SK-N-MC (cell line): ENCODE data around the gene PPP6R3.

Source experiments
- EZH2 ChIP-seq: fragments of 200-600 bp; sonication (generic); IDR thresholded peaks from one replicate; pipeline ENCODE4 v1.6.1; 2017; ENCODE audit warnings: antibody characterized with exemption
- FOXP2 ChIP-seq: optimal IDR thresholded peaks from 2 replicates; pipeline ENCODE3; 2011; ENCODE audit warnings: mild to moderate bottlenecking, moderate library complexity; ENCODE audit not compliant: insufficient read depth; ENCODE audit errors: extremely low read length, control extremely low read depth
- POLR2AphosphoS5 ChIP-seq: IDR thresholded peaks from 2 replicates; pipeline ENCODE4 v1.6.1; 2012; ENCODE audit warnings: mild to moderate bottlenecking, low read depth, low read length, borderline replicate concordance

DNA sequence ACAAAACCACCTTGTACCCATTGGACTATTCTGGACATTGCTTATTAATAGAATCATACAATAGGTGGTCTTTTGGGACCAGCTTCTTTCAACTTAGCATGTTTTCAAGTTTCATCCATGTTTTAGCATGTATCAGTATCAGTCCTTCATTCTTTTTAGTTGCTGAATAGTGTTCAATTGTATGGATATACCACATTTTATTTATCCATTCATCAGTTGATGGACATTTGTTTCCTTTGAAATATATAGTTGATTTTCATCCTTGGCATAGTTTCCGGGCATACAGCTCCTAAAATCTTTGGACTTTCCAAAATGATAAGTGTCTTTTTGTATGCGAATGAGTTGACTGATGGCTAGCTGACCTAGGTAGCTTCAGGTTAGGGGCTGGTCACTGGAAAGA, 12.2 kb downstream of the PPP6R3 start:
- TF ChIP-seq POLR2AphosphoS5 (no peak), EZH2 (no peak), FOXP2 (no peak)
